GM19467 (cell line): Measurements from ENCODE around the gene PDK2.
A peak's percentile ranks its signal among the peaks of the same experiment; 100 is the strongest.

Experiments
- ATAC-seq: cut with Tn5 transposase; IDR thresholded peaks from one replicate; pipeline ENCODE4 v1.9.1; 2021; ENCODE audit warnings: mild to moderate bottlenecking, moderate library complexity; ENCODE audit not compliant: unreplicated experiment

PDK2 gene

GRCh38 chr17:50094753-50095619 lies at the start of gene PDK2:
PDK2 (plus strand) TSS chr17:50095351; CDS start chr17:50095436, 85 bp downstream.
- ATAC-seq: peak; percentile 89

- no peak for ATAC-seq
Observed at GRCh38 chr17:50046179-50046578, 49.0 kb upstream of the PDK2 start.

GRCh38 chr17:50046667-50047066 lies 48.5 kb upstream of the PDK2 start:
- ATAC-seq: no peak

GRCh38 chr17:50047083-50047482 lies 48.1 kb upstream of the PDK2 start:
- no peak for ATAC-seq

GRCh38 chr17:50047488-50048126 lies 47.5 kb upstream of the PDK2 start:
- ATAC-seq: no peak

GRCh38 chr17:50048146-50048720 lies 46.9 kb upstream of the PDK2 start:
- no peak for ATAC-seq

- no peak for ATAC-seq
Observed at GRCh38 chr17:50048988-50049387, 46.2 kb upstream of the PDK2 start.

GRCh38 chr17:50049636-50050035 lies 45.5 kb upstream of the PDK2 start:
- ATAC-seq: no peak

GRCh38 chr17:50050431-50051032 lies 44.6 kb upstream of the PDK2 start:
- ATAC-seq: no peak

- no peak for ATAC-seq
Observed at GRCh38 chr17:50051082-50051576, 44.0 kb upstream of the PDK2 start.

- ATAC-seq: no peak
Observed at GRCh38 chr17:50051606-50052005, 43.5 kb upstream of the PDK2 start.

- no peak for ATAC-seq
Observed at GRCh38 chr17:50052241-50052796, 42.8 kb upstream of the PDK2 start.

- ATAC-seq: no peak
Observed at GRCh38 chr17:50052822-50053653, 42.1 kb upstream of the PDK2 start.

GRCh38 chr17:50053654-50053960 lies 41.5 kb upstream of the PDK2 start:
- ATAC-seq: no peak

GRCh38 chr17:50055055-50055425 lies 40.1 kb upstream of the PDK2 start:
- ATAC-seq: no peak

GRCh38 chr17:50055426-50056216 lies 39.5 kb upstream of the PDK2 start, which contains the start of gene ITGA3:
ITGA3 (plus strand) TSS chr17:50056110; CDS start chr17:50056440, 330 bp downstream.
- peak; percentile 23 for ATAC-seq

GRCh38 chr17:50056217-50056960 lies 38.8 kb upstream of the PDK2 start:
- peak; percentile 55 for ATAC-seq

GRCh38 chr17:50056961-50057330 lies 38.2 kb upstream of the PDK2 start:
- ATAC-seq: no peak

- ATAC-seq: no peak
Observed at GRCh38 chr17:50057521-50057991, 37.6 kb upstream of the PDK2 start.
